GM12873 (cell line): ENCODE results near the gene RPP30.

ENCODE experiments used
- TF ChIP-seq, protein P1 (sequence below): IDR thresholded peaks from 2 replicates; pipeline ENCODE4 v1.5.1; 2012; ENCODE audit warnings: low read depth, mild to moderate bottlenecking, moderate library complexity, low read length, control low read depth; ENCODE audit not compliant: insufficient read depth; ENCODE audit errors: missing control alignments

Gene RPP30

DNA sequence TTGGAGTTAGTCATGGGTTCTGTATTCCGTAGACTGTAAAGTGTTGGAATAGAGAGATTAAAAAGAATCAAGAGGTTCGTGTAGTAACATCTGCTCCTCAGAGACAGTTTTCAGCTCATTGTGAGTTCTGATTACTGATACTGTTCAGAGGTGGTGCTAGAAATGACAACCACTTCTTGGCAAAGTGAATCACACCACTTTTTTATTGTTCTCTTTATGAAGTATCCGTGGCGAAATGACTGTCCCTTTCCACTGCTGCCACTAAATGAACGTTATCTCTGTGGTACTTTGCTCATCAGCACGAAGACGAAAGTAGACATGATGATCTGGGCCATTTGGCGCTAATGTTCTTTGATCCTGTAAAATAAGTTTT, 860 bp downstream of the RPP30 start:
- TF ChIP-seq, protein P1, sequence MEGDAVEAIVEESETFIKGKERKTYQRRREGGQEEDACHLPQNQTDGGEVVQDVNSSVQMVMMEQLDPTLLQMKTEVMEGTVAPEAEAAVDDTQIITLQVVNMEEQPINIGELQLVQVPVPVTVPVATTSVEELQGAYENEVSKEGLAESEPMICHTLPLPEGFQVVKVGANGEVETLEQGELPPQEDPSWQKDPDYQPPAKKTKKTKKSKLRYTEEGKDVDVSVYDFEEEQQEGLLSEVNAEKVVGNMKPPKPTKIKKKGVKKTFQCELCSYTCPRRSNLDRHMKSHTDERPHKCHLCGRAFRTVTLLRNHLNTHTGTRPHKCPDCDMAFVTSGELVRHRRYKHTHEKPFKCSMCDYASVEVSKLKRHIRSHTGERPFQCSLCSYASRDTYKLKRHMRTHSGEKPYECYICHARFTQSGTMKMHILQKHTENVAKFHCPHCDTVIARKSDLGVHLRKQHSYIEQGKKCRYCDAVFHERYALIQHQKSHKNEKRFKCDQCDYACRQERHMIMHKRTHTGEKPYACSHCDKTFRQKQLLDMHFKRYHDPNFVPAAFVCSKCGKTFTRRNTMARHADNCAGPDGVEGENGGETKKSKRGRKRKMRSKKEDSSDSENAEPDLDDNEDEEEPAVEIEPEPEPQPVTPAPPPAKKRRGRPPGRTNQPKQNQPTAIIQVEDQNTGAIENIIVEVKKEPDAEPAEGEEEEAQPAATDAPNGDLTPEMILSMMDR: no peak

DNA sequence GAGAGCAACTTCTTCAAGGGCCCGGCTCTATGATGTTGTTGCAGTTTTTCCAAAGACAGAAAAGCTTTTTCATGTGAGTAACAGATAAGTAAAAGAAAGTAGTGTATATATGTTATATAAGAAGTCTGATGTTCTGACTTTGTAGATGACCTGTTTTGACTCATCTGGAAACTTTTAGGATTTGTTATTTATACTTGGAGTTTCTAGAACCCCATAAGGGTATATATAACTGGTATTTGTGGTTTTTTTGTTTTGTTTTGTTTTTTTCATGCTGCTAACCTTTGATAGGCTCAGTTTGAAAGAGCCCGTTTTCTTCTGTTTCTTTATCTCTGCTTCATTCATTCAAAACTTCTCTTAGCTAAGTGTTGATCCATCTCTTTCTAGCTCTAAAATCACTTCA, 7.3 kb downstream of the RPP30 start:
- TF ChIP-seq, protein P1: no peak

DNA sequence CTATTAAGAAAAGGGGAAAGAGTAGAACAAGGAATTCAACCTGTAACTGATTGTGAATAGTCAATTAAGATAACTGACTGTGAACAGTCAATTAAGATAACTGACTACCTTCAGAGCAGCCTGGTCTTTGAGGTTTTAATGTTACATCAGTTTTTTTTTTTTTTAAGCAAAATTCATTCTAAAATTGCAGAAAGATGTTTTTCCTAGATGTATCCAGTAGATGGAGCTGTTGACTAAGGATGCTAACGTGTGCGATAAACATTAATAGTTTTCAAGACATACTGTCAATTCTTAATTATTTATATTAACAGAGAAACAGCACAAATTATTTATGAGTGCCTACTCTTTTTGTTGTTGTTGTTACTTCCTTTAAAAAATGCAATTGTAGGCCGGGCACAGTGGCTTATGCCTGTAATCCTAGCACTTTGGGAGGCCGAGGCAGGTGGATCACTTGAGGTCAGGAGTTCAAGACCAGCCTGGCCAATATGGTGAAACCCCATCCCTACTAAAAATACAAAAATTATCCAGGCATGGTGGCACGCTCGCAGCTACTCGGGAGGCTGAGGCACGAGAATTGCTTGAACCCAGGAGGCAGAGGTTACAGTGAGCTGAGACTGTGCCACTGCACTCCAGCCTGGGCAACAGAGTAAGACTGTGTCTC, 8.4 kb downstream of the RPP30 start:
- TF ChIP-seq, protein P1: peak; percentile 56

DNA sequence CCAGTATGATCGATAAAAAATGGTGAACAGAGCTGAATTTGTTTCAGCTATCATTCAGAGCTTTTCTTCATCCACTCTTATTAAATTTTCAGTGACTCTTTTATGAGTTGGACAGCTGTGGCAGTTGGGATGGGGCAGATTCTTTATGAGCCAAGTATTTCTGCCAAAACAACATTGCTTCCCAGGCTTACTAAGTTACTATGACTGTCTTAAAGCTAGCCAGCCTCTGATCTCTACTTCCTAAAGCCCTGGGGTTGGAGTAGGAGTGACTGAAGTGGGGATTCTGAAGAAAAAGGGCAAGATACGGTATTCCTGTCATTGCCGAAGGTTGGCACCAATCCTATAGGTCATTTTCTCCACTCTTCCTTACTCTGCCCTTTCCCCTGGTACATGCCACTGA, 12.7 kb downstream of the RPP30 start:
- TF ChIP-seq, protein P1: no peak

DNA sequence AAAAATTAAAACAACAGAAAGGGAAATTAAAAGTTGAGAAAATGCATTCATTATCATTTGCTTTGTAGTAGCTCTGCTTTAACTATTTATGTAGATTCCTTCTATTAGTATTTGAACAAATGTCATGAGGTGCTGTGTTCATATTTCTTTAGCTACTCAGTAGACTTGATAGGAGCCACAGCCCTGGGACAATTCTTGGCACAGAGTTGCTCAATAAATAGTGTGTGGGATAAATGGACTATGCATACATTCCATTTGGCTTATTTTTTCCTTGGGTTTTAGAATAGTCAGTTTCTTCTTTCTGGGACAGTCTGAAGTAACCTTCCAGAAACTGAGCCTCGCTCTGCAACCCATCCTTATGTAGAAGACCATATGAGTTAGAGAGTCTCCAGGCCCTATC, 13.4 kb downstream of the RPP30 start:
- TF ChIP-seq, protein P1: no peak

DNA sequence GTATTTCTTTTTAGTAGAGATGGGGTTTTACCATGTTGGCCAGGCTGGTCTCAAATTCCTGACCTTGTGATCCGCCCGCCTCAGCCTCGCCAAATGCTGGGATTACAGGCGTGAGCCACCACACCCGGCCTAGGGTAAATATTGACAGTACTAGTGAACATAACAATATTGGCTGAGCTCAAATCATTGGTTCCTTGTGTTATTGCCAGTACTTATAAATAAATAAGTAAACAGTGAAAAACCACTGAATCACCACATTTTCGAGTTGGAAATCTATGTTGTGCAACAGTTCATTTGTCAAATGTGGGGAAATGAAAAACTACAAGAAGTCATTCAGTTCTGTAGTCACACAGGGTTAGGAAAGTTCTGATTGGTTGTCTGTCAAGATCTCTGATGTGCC, 15.8 kb downstream of the RPP30 start:
- TF ChIP-seq, protein P1: no peak

DNA sequence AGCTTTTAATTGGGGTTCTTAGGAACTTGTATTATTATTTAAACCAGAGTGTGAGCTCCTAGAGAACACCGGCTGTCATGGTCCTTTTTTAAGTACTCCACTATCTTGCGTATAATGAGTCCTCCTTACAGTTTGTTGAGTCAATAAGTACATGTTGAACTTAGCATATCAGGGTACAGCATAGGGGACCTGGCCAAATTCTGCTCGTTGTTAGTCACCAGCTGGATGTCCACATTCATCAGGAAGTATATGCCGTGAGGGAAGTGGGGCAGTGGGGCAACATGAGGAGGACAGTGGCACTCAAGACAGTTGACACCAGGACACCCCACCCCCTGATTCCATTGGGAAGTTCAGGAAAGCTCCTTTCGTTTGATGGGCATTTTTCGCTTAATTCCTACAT, 16.6 kb downstream of the RPP30 start:
- TF ChIP-seq, protein P1: no peak

DNA sequence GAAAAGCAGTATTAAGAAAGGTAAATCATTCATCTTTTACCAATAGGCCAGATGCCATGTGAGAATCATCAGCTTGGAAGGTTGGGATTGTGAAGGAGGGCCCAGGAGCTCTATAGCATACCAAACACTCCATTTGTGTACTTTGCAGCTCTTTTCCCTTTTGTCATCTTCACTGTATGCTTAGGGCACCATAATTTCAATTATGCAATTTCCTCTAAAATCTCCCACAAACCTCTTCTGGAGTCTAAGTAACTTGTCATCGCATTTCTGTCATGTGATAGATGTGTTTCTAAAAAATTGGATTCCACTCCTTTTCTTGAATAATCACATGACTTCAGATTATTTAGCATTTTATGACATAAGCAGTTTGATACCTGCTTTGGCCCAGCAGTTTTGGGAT, 17.9 kb downstream of the RPP30 start:
- TF ChIP-seq, protein P1: no peak
